GM19455 (cell line): ENCODE measurements around the gene REXO2.

Experiments
- ATAC-seq: cut with Tn5 transposase; IDR thresholded peaks from one replicate; pipeline ENCODE4 v1.9.1; 2021; ENCODE audit not compliant: unreplicated experiment

REXO2 gene

DNA sequence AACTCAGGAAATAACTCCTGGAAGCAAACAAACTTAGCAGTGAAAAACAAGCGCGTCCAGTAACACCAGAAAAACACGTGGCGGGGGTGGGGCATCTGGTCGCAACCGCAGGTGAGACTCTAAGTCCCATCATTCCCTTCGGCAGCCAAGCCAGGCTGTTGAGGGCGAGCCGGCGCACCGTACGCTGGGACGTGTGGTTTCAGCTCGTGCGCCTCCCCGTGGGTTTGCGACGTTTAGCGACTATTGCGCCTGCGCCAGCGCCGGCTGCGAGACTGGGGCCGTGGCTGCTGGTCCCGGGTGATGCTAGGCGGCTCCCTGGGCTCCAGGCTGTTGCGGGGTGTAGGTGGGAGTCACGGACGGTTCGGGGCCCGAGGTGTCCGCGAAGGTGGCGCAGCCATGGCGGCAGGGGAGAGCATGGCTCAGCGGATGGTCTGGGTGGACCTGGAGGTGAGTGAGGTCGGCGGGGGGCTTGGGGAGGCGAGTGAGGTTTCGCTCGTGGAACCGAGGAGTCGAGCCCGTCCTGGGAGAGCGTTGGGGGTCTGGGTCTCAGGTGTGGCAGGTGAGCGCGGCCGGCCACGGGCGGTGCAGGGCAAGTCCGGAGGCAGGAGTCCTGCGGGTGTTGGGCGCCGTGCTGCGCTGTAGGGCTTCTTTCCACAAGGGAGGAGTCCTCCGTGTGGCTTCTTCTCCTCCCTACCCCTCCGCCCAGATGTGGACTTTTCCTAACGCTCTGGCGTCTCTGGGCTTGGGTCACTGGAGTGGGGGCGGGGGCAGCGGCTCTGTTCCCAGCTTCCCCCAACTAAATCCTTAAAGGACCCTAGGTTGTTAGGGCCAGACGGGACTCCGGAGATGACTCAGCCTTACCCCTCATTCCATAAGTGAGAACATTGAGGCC is at the start of gene REXO2:
Gene REXO2, plus strand, starts transcription at position 239 of the 892 bp plus-strand sequence. Its CDS starts 62 bp downstream, at position 301.
- ATAC-seq: peak; percentile 99

DNA sequence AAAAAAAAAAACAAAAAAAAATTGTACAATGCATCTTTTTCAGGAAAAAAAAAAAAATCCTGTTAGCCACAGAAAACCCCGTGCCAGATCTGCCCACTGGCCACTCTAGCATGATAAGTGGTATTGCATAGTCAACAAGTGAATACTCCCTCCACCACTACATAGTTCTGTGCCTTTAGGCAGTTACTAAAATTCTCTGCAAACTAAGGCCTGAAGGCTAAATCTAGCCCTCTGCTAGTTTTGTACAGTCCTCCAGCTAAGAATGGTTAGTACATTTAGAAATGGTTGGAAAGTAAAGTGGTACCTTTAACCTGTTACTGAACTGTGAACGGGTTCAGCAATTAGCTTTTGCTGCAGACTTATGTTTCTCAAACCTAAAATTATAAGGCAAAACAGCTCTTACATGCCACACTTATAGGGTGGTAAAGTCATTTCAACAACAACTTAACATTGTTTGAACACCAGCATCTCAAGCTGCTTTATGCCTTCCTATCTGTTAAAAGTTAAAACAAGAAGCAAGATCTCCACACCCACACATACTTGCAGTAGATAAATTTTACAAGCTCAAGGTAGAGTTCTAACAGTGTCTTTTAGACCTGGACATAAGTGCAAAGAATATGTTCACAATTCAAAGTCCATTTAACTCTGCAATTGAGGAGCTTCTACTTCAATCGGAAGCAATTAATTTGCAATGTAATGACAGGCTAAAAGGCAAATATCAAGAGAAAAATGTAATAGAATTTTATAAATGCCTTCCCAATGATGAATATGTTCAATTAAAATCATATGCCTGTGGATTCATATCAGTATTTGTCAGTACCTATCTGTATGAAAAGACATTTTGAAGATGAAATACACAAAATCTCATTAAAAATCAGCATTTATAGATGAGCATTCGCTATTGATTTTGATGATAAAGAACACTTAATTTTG is 46.3 kb upstream of the REXO2 start:
- ATAC-seq: no peak

DNA sequence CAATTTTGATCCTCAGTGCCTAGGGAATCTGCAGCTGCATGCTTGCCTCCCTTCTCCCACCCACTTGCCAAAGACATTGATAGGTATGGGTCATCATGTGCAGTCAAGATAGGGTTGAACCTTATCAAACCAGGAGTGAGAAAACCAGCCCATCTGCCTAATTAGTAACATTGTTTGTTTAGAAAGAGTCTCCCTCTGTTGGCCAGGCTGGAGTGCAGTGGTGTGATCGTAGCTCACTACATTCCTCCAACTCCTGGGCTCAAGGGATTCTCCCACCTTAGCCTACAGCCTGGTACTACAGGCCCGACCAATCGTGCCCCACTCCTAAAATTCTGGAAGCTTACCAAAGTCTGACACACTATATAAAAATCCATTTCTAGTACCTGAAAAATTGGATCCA is 43.5 kb upstream of the REXO2 start:
- ATAC-seq: no peak

DNA sequence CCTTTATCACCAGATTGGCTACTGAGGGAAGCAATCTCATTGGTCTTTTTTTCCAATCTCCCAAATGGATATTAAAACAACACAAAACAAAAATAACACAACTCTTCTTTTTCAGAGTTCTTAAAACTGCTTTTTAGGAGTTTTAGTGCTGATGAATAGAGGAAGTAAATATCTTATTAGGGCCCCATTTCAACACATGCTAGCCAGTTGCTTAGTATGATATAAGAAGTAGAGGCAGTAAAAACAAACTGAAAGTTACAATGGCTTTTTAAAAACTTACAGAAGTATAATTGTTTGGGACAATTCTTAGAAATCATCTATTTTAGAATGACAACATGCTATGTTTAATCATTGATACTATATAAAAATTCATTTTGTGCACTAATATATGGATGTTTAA is 42.4 kb upstream of the REXO2 start:
- no peak for ATAC-seq

DNA sequence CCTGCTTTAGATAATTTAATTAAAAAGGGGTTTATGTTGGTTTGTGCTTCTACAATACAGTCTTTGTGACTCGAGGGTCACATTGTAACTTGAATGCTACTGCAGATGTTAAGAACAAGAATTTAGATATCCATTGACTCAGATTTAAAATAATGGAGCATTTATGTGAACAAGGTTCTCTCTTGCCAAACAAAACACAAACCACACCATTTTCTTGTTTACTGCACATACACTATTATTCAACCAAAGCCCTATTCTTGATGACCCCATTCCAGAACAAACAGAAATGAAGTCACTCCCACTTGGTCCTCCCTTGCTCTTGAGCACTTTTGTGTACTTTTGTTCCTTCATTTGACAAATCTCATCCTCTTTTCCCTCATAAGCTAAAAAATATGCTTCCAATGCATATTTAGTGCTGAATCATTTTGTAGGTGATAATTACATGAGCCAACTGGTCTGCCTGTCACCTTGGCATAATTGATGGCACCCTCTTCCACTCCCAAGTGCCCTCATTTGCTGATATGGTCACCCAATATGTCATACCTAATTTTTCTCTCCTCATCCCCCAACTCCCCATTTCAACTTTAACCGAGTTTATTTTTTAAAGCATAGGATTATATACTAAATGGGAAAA is 41.8 kb upstream of the REXO2 start:
- ATAC-seq: no peak

DNA sequence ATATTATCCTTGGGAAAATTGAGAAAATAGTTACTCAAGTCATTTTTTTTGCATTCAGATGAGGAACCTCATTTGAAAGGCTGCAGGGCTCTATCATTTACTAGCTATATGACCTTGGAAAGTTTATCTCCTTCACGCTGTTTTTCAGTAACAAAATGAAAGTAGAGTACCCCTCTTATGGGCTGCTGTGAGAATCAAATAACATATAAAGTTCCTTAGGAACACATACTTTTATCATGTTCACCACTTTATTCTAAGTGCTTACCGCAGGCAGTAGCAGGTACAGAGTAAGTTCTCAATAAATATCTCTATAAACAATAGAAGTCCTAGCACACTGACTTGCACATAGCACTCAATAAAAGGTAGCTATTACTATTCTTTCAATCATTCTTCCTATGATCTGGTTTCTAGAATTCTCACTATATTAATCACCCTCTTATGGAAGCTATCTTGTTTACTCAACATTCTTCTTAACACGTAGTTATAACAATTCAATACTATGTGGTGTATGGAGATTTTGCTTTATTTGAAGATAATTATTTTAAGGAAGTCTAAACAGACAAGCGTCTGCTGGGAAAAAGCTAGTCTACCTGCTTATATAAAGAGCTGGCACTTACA is 40.9 kb upstream of the REXO2 start:
- ATAC-seq: no peak

DNA sequence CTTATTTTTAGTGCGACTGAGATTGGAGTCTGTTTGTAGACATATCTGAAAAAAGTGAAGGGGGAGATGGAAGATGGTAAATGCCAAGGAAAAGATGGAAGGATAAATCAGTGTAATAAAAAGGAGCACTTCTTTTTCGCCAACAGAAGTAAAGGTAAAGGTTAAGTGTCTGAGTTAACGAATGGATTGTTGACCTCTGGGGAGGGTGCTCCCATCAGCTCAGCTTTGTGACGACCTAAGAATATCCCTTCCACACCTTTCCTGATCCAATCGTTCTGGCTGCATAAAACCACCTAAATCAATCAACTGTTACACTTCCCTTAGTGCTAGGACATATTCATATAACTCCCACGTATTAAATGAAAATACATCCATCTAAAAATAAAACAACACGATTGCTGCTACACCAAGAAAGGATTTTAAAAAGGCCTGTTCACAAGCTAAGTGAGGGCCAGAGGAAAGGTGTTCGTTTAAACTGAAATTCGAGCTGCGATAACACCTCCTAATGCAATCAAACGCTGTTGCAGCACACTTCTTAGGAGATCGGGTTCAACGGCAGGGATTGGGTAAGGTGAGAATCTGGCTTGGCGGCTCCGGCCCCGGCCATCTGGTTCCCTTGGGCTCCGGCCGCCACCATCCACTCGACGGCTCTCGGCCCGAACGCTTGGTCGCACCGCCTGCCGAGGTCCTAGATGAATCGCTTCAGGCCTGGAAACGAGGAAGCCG is 39.6 kb upstream of the REXO2 start:
- ATAC-seq: peak; percentile 35

DNA sequence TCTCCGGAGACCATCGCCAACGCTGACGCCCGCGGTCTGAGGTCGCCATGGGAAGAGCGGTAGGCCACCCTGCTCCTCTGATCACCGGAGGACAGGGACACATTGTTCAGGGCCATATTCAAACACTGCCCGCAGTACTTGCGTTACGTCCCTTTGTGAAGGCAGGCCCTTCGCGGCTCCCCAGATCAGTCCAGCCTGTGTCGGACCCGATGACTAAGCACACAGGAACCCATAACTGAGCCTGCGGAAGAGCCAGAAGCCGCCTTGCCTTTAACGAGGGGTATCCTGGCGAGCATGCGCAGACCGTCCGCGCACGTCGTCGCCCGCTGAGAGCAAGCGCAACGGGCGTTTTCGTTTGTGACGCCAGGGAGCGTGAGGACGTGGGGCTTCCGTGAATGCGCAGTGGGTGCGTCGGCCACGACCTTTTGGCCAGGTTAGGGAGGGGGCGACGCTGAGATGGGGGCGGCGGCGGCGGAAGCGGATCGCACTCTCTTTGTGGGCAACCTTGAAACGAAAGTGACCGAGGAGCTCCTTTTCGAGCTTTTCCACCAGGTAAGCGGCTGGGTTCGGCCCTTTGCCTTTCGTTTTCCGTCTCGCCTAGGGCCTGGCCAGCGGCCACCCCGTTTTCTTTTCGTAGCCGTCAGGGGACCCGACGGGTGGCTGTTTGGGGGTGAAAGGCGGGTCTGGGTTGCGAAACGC is 38.9 kb upstream of the REXO2 start, which contains the start of the genes C11orf71 and RBM7:
Gene C11orf71, minus strand, starts transcription at position 296 of the 699 bp plus-strand sequence. Its CDS starts 180 bp downstream, at position 116.
Gene RBM7, plus strand, starts transcription at position 451 of the 699 bp plus-strand sequence. Its CDS starts 6 bp downstream, at position 457.
- ATAC-seq: peak; percentile 97

DNA sequence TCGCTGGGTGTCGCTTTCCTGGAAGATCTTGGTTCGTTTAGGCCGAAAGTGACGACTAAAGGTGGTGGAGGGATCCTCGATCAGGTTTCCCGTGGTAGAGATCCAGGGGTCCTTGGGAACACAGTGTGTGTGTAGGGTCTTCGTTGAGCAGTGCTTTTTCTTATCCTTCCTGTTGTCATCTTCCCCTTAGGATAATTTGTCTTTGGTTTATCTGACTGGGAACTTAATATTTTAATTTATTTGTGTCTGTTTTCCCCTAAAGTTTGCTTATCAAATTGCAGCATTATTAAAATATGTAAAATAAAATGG is 38.4 kb upstream of the REXO2 start:
- ATAC-seq: no peak

DNA sequence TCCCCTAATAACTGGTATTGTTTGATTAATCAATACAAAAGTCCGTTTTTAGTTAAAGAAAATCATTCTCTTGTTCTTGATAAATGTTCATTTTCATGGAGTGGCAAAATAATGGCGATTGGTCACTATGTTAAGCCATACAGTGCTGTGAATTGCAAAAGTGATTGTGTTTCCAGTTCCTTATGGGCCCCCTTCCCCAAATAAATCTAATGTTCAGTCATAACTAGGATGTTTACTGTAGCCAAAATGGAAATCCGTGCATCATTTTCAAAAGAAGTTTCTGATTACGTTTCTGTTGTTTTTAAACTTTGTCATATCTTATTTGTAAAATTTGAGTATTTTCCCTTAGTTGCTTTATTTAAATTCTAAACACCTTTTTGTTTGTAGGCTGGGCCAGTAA is 38.0 kb upstream of the REXO2 start:
- no peak for ATAC-seq

DNA sequence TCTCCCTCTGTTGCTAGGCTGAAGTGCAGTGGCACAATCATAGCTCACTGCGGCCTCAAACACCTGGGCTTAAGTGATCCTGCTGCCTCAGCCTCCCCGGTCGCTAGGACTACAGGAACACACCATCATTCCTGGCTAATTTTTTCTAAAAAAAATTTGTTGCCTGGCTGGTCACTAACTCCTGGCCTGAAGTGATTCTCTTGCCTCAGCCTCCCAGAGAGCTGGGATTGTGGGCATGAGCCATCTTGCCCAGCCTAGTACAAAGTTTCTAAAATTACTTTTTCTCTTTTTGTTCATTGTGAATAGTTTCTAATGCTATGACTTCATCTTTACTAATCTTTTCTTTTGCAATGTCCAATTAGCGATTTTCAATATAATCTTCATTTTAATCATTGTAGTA is 26.3 kb upstream of the REXO2 start:
- ATAC-seq: no peak

DNA sequence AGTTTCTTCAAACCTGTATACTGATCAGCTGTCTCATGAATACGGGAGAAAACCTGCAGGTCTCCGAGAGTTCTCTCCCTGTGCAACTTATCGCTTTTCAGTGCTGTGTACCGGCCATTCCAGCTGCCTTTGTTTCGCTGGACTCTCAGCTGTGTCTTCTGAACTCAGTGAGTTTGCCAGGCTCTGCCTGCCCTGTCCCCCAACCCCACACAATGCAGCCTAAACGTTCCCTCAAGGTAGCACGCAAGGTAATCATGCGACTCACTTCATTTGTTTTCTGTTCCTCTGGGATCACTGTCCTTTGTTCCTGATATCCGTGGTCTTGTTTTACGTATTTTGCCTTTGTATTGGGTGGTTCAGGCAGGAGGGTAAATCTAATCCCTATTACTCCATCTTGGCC is 25.3 kb upstream of the REXO2 start:
- no peak for ATAC-seq

DNA sequence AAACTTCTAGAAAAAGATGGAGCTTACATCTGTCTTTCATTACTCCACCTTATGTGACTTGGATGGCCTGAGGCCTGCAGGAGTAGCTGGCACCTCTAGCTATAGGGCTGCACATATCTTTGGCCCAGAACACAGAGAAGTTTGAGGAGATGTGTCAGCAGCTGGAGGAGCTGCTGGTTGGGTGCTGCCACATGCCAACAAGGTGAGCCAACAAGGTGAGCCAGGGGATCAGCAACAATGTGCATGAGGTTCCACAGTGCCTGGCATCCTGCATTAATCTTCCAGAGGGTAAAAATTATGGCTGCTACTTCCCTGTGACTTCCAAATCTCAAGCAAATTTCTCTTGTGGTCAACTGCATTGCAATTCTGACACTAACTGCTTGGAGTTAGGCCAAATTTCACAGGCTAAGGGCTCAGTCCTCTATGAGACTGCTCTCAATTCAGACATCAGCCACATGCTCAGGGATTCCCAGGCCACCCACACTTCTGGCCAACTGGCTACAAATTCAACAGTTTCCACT is 22.8 kb upstream of the REXO2 start:
- ATAC-seq: no peak

DNA sequence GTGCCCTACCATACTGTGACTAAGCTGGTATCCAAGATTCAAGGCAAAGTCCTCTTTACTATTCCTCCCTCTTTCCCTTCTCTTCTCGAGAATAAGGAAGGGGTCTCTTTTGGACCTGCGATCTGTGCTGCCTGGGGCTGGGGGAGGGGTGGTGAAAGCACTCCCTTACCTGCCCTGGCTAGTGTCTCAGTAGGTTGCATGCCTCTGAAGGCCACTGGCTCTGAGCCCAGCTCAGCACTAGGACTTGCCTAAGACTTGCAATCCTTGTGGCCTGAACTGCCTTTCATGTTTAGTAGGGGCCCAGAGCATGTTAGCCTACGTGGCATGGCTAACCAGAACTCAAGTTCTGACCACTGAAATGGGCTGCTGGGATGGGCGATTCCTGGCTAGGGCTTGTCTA is 13.0 kb upstream of the REXO2 start:
- ATAC-seq: no peak

DNA sequence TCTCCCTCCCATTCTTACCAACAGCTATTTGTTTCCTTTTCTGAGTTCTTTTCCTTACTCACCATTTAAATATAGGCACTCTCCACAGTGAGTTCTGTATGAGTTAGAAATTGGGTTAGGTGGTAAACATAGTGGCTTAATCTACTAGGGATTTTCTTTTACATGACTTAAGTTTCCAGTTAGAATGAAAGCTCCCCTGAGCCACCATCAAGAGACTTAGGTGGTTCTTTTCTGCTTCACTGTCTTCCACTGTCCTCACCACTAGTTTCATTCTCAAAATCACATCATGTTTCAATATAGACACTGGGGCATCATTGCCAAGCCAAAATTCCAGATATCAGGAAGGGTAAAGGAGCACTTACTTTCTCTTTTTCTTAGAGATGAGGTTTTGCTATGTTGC is 9.0 kb upstream of the REXO2 start:
- no peak for ATAC-seq

DNA sequence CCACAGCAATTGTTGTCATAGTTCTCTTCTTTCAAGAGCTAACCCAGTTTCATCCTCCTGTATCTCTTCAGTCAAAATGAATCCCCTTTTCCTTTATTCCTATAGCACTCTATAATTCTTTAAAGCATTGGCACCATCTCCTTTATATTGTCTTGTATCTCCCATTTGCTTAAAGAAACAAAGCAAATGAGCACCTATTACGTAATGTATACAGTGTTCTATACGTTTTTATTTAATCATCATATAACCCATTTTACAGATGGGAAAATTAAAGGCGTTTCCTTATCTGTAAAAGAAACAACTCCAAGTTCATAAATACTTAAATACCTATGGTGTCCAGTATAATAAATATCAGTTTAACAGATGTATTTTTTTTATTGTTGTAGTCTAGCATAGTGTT is 6.4 kb upstream of the REXO2 start:
- no peak for ATAC-seq

DNA sequence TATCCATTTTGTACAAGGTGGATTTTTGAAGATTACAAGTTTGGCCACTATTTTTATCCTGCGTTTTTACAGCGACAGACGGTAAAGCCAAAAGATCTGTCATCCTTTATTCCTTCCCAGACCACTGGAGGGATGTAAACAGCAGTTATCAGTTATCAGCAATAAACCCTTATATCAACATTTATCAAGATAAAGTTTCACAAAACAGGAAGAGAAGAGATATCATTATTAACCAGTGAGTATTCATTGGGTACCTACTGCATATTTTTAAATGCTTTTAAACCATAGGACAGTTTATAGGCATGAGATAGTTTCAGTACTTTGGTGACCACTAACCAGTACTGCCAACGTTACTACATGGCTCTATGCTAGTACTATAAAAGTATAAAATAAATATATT is 5.9 kb upstream of the REXO2 start:
- no peak for ATAC-seq

DNA sequence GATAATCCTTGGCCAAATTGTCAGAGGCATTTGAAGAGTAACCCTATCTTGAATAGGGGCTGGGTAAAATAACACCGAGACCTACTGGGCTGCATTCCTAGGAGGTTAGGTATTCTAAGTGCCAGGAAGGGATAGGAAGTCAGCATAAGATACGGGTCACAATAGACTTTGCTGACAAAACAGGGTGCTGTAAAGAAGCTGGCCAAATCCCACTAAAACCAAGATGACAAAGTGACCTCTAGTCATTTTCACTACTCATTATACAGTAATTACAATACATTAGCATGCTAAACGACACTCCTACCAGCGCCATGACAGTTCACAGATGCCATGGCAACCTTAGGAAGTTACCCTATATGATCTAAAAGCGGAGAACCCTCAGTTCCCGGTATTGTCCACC is 964 bp upstream of the REXO2 start:
- ATAC-seq: no peak

DNA sequence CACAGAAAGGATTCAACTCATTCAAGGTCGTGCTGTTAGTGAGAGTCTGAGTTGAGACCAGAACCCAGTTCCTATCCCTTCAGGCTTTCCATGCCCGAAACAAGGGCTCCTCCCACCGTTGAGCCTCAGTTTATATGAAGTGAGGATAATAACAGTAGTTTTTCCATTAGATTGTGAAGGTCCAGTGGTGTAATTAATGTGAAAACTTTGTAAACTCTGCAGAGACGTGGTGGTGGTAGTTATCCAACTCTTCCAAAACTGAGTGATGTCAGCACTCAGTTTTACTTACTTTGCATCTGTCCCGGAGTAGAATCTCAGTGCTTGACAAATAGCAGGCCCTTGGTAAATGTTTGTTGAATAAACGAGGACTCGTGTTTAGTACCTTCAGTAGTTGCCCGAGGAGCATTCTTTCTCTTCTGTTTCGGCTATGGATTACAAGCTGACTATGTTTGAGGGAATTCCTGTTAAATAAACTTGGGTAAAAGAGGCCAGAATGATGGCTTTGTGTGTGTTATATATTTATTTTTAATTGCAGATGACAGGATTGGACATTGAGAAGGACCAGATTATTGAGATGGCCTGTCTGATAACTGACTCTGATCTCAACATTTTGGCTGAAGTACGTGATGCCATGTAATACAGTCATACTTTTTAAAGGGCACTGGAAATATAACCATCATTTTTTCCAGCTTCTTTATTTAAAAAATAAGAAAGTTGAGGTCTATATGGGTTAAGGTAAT is 1.0 kb downstream of the REXO2 start:
- ATAC-seq: no peak
